HG03025 (cell line): ENCODE data around the gene LRIG3.
"Not testable (repeated sequence)": the region's sequence is repeated elsewhere in the genome, so short reads cannot be mapped to it uniquely, and the experiment has no call there.

Source experiments
- ATAC-seq: cut with Tn5 transposase; IDR thresholded peaks from one replicate; pipeline ENCODE4 v1.9.1; 2021; ENCODE audit warnings: mild to moderate bottlenecking, moderate library complexity; ENCODE audit not compliant: unreplicated experiment, low FRiP score

The LRIG3 gene

GRCh38 chr12:58907391-58907790, 12.9 kb downstream of the LRIG3 start:
- no peak for ATAC-seq

DNA sequence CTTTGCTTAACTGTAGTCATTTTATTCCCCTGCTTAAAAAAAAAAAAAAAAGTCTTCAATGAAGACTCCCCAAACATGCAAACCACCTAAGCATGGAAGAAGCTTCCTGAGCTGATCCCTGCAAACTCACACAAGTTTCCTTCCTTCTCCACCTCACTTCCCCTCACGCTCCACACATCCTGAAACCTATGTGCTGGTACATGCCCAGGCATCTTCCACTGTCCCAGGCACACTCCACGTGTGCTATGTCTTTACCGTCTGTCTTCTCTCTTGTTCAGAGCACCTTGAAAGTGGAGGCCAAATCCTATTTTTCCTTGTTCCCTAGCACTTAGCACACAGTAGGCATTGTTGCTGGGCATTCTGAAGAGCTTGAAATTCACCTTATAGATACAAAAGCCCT, 13.4 kb downstream of the LRIG3 start:
- no peak for ATAC-seq

- no peak for ATAC-seq
Measured at GRCh38 chr12:58905422-58905821, 14.9 kb downstream of the LRIG3 start.

DNA sequence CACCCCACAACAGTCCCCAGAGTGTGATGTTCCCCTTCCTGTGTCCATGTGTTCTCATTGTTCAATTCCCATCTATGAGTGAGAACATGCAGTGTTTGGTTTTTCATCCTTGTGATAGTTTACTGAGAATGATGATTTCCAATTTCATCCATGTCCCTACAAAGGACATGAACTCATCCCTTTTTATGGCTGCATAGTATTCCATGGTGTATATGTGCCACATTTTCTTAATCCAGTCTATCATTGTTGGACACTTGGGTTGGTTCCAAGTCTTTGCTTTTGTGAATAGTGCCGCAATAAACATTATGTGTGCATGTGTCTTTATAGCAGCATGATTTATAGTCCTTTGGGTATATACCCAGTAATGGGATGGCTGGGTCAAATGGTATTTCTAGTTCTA, 17.6 kb downstream of the LRIG3 start:
- not testable (repeated sequence) for ATAC-seq

- no peak for ATAC-seq
Measured at GRCh38 chr12:58901664-58902063, 18.6 kb downstream of the LRIG3 start.

DNA sequence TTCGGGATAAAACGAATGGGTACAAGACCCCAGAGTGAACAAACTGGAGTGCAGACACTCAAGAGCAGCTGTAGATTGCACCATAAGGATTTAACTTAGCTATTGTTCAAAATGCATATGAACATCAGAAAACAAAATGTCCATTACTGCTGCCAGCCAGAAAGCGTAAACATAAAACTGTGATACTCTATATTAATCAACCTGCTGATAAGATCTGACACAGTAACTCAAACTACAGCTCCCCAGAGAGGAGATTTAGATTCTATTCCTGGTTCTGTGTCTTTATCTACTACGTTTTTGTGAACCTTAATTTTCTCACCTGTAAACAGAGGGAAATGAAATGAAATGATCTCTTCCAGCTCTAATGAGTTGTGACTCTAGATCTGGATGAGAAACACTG, 22.3 kb downstream of the LRIG3 start:
- no peak for ATAC-seq

GRCh38 chr12:58896278-58896677, 24.0 kb downstream of the LRIG3 start:
- no peak for ATAC-seq

DNA sequence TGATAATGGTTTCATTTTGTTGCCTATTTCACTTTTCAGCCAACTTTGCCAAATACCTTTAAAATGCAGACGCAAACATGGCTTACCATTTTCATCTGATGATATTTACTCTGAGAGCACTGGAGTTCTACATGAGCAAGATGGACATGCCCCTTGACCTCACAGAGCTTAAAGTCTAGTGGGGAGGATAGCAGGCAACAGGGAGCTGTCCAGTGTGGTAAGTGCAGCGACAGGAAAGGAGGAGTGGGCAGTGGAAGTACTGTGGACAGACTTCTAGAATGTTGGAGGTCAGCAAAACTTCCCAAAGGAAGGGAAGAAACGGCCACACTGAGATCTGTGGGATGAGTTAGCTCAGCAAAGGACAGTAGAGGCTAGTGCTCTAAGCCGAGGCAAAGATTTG, 25.3 kb downstream of the LRIG3 start:
- ATAC-seq, result no peak

- no peak for ATAC-seq
Measured at GRCh38 chr12:58894040-58894439, 26.3 kb downstream of the LRIG3 start.

DNA sequence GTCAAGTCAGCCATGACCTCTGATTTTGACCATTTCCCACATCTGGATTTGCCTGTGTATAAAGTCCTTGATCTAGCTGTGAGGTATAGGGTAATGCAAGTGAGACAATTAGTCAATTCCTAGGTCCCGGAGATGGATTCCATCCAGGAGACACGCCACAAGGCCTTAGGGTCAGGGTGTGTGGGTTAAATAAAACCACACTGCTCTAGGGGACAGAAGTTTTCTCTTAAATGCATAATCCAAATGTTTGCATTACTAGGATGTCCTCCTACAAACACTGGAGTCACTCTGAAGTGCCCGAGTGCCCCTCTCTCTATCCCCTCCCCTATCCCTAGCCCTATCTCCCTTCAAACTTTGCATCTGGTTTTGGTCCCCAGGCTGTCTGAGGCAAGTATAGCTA, 26.8 kb downstream of the LRIG3 start:
- no peak for ATAC-seq

DNA sequence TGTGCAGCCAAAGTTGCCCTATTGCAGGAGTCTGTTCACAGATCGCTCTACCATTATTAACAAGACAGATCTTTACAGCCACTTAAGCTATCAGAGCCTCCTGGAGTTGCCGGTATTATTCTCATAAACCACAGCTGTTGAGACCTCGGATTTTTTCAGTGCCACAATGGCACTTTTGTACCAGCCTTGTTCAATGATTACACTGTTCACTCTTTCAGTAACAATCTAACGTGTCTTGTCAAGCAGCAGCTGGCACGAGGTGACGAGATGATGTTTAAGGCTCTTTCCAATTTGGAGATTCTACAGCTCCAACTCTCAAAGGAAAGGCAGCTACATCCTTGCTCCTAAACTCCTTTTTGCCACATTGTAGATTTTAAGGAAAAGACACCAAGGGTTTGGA, 30.7 kb downstream of the LRIG3 start:
- ATAC-seq, result no peak

- no peak for ATAC-seq
Measured at GRCh38 chr12:58888131-58888783, 32.0 kb downstream of the LRIG3 start.

- ATAC-seq, result no peak
Measured at GRCh38 chr12:58887068-58887467, 33.2 kb downstream of the LRIG3 start.

- no peak for ATAC-seq
Measured at GRCh38 chr12:58886474-58886873, 33.8 kb downstream of the LRIG3 start.

DNA sequence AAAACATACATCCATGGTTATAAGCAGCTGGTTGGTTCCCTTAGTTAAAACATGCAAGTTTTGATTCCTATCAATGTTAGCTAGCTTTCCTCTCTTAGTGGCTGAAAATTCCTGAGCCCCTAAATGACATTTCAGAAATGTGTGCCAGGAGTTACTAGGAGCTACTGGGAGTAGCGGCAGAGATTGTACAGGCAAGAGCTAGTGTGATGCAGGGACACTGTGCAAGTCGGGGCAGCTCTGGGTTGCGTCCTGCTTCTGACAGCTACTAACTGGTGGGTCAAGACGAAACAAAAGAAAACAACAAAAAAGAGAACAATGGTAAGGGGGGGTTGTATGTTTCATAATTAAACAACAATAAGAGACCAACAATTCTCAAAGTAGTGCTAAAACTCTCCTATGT, 35.4 kb downstream of the LRIG3 start:
- ATAC-seq, result no peak

DNA sequence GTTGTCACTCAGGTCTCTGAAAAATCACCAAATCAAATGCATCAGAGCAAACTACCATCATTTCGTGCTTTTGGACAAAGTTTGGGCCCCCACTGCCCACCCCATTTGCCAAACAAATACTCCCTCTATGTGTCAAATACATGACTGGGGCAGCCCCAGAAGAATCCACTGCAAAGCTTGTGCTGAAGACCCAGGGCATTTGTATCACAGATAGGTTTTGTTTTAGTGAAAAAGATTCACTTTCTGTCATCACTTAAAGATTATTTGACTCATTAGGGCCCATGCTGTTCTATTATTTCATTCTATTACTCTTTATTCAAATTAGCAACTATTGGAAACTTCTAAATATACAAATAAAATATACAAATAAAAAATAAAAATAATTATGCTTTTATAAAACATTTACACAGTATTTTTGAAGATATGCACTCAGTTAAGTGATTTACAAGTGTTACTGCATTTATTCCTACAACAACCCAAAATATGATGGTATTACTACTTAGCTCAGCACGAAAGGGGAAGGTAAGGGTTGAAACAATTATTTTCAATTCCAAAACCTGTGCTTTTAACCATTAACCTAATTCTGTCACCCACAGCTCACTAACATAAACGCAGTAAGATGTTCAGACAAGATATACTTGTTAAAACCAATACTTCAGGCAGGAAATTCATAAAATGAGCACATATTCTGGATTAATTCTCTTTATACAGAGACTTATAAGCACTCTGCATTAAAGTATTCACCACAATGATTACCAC, 36.5 kb downstream of the LRIG3 start:
- no peak for ATAC-seq

- ATAC-seq, result no peak
Measured at GRCh38 chr12:58882826-58883225, 37.5 kb downstream of the LRIG3 start.

DNA sequence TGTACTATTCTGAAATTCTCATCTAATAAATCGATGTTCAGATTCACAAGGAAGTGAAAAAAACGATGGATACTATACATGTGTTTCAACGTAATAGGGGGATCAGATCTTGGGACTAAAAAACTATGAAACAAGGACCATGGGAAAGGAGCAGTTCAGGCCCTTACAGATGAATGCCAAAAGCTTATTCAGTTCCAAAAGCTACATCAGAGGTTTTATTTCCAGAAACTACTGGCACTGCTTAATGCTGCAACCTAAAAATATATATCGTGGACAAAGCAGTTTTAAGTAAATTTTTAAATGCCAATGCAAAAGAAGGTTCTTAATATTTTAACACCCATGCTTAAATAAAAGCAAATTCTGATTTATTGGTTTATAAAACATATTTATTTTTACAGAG, 38.5 kb downstream of the LRIG3 start:
- ATAC-seq, result no peak

DNA sequence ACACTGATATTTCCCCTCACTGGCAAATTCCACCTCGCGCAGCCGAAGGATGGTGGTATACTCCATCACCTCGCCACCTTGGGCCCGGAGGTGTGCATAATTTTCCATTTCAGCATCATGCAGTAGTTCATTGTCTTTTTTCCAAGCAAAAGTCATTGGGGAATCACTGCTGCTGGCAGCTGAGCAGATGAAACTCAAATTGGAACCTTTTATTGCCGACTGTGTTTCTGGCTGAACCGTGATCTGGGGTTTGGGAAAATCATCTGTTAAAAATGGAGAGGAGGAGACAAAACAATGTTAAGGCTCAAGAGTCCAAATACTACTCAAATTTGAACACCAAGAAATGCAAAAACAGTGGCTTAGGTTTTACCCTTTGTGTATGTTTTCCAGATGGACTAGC, 39.7 kb downstream of the LRIG3 start:
- ATAC-seq, result no peak

- no peak for ATAC-seq
Measured at GRCh38 chr12:58877243-58877743, 43.0 kb downstream of the LRIG3 start.

GRCh38 chr12:58873496-58873895, 46.8 kb downstream of the LRIG3 start:
- no peak for ATAC-seq

- no peak for ATAC-seq
Measured at GRCh38 chr12:58871556-58871955, 48.7 kb downstream of the LRIG3 start.
